GM20431 (cell line): ENCODE measurements around the gene NGFR.

ENCODE experiments used
- in situ Hi-C: fragments of 300-500 bp; cut with MseI, MboI; formaldehyde crosslinking; loops from one replicate; pipeline ENCODE4 v1.15.0; 2020; ENCODE audit warnings: low sequenced_read_pairs; ENCODE audit not compliant: unreplicated experiment

NGFR gene

GRCh38 chr17:49468811-49469385 is 26.2 kb upstream of the NGFR start:
- in situ Hi-C loops: no loop called here

GRCh38 chr17:49469831-49470810 is 25.0 kb upstream of the NGFR start:
- in situ Hi-C loops: no loop called here

- in situ Hi-C loops: no loop called here
Observed at GRCh38 chr17:49471089-49471683, 23.9 kb upstream of the NGFR start.

DNA sequence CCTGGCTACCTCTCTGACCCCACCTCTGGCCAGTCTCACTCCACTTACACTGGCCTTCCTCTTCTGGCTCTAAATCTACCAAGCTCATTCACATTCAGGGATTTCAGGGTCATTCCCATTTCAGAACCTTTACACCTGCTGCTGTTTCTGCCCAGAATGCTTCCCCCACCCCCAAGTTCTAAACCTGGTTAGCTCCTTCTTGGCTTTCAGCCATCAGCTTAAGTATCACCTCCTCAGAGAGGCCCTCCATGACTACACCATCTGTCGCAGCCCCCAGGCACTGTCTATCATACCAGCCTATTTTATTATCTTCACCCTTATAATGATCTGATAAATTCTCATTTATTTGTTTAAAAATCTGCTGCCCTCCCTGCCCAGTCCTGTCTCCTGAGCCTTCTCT is 23.3 kb upstream of the NGFR start:
- in situ Hi-C loops: no loop called here

- in situ Hi-C loops: no loop called here
Observed at GRCh38 chr17:49472527-49472926, 22.6 kb upstream of the NGFR start.

GRCh38 chr17:49473900-49474751 is 21.0 kb upstream of the NGFR start:
- in situ Hi-C loops: no loop called here

GRCh38 chr17:49477709-49478108 is 17.4 kb upstream of the NGFR start:
- in situ Hi-C loops: no loop called here

DNA sequence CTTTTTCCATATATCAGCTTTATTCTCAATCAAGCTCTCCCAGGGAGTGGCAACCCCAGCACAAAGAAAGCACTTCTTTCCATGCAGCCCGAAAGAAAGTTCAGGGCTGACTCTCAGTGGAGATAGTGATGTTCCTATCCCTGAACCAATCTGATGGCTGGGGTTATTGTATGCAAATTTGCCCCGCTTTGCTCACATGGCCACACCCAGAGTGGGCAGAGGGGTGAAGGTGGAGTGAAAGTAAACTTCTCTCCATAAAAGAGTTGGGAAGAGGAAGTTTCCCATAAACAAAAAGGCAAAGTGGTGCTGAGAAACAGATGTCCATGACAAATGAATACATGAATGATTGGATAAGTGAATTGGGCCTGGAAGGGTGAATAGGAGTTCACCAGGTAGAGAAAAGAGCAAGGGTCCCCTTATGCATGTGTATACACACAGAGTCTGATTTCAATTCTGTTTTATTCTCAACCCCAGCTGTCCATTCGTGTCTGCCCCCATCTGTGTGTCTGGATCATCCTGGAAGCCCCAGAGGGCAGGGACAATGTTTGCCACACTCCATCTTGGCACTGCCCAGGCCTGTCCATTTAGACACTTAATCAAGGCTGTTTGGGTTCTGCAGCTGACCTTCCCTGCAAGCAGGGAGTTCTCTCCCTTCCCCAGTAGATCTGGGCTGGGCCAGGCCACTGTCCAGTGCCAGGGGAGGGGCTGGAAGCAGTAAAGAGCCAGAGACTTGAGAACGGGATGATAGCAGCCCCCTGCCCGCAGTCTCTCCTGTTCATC is 14.1 kb upstream of the NGFR start:
- in situ Hi-C loops: no loop called here

- in situ Hi-C loops: no loop called here
Observed at GRCh38 chr17:49482144-49482817, 12.8 kb upstream of the NGFR start.

DNA sequence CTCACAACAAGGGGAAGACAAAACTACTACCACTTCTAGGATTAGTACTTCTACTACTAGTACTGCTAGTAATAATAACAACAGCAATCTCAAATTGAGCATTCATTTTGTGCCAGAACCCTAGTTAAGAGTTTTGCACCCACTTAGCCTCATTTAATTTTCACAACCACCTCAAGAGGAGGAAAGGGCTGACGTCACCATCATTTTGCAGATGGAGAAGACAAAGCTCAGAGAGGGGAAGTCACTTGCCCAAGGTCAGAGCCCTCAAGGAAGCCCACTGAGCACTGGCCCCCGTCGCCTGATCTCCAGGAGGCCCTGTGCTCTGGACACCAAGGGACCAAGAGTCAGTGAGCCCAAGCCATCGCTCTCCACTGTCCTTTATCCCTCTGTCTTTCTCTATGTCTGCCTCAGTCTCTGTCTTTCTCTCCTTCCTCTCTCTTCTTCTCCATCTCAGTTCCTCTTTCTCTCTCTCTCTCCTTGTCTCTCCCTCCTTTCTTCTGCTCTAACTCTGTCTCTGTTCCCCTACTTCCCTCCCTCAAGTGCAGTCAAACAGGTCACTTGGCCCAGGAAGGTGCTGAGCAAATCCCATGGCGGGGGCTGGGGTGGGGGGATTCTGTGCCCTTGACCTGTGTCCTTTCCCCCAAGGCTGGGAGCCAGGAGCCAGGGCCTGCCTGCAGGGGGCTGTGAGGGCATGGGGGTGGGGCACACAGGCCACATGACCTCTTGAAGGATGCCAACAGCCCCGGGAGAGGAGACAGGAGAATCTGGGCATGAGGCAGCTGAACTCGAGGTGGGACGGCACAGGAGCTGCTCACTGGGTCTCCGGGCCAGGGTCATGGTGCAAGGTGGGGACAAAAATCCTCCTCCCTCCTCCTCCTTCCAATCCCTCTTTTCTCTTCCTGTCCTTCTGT is 11.2 kb upstream of the NGFR start:
- in situ Hi-C loops: no loop called here

DNA sequence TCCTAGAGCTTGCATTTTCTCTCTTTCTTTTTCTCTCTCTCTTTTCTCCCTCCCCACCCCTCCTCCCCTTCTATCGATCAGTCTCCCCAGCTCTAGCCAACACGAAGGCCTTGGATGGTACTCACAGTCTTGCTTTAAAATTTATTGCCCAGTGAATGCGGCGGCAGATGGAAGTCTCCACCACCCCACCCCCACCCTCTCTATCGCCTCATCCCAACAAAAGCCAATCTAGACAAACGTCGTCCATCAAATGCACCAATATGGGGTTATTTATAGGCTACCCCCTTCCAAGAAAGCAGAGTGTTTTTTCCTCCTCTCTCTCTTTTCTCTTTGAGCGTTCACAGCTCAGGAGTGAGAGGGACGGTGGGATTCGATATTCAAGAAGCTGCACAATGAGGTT is 10.5 kb upstream of the NGFR start:
- in situ Hi-C loops: no loop called here

DNA sequence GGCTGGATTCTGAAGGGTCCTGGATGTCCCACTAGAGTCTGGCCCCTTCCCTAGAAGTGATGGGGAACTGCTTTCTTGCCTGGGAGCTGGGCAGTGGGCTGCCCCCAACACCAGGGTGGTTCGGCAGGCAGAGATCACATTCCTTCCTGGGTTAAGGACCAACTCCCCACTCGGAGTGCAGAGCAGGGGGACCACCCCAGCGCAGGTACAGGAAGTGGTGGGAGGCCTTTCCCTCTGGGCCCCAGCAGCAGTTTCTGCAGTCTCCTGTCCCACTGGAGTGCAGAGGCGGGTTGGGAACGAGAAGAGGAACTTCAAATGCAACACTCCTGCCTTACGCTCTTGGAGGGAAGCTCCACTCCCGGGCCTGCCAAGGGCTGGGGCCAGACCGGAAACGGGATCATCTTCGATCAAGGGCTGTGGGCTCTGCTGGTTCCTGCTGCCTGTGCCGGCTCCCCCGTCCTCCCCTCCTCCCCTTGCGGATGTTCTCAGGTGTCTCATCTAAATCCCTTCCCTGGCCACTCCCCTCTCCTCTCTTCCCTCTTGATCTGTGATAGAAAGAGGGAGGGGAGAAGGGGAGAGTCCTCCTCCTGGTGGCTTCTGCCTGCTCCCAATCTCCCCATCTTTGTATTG is 9.0 kb upstream of the NGFR start:
- in situ Hi-C loops: no loop called here

GRCh38 chr17:49487183-49487582 is 7.9 kb upstream of the NGFR start:
- in situ Hi-C loops: no loop called here

DNA sequence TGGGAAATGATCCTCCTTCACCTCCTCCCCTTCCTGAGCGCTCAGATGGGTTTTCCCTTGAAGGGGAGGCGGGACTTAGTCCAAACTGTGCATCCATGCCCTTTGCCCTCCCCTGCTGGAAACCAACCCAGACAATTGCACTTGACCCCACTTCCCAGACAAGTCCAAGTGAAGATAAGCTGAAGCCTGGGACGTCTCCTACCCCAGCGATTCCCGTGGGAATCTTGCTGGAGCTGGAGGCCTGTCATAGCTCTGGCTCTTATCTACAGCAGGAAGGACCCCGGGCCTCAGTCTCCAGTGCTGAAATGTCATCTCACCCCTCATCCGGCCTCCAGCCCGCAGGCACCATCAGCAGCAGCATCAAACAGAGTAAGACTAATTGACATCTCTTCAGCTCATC is 6.5 kb upstream of the NGFR start:
- in situ Hi-C loops: no loop called here

GRCh38 chr17:49489348-49489747 is 5.7 kb upstream of the NGFR start:
- in situ Hi-C loops: no loop called here

DNA sequence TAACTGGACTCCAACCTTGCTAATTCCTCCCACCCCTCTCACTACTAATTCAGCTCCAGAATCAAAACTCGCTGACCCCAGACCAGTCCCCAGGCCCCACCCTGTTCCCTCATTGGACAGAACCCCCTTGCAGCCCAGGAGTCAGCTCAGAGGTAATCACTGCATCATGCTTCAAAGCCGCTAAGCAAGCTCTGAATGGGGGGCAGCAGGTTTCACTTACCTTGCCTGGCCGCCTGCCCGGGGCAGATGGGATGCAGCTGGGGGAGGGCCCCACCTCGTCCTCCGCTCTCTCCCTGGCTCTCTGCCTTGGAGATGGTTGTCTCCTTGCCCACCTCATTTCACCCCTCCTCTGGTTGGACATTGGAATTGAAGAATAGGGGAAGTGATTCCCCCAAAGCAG is 4.8 kb upstream of the NGFR start:
- in situ Hi-C loops: loop anchor here (10.0 kb wide), 1 partner anchor 65 kb away; no protein-coding TSS in a partner anchor

DNA sequence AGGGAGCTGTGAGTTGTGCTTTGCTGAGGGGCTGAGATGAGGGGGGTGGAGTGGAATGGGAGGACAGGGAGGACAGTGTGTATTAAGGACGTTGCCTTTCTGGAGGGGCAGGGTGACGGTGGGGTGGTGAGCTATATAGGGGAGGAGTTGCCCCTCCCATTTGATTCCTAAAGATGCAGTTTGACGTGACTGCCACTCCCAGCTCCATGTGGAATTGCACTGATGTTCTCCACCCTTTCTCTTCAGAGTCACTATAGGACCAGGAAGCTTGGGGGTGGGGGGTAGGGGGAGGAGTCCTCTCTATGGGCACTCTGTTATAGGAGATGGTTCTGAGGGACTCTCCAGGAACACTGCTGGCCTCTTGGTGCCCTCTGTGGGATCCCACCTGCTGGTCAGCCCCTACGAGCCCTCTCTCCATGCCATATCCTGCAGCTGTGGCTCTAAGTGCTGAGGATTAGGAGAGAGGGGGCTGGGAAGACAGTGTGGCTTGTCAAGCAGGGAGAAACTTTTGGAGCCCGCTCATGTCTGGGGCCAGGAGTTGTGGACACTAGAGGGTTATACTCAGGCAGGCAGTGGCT is 3.8 kb upstream of the NGFR start:
- in situ Hi-C loops: loop anchor here (10.0 kb wide), 1 partner anchor 64 kb away; no protein-coding TSS in a partner anchor
